GM19468 (cell line): ENCODE measurements around the gene DLGAP1.
A peak's percentile ranks its signal among the peaks of the same experiment; 100 is the strongest.
"Not testable (repeated sequence)": the region's sequence is repeated elsewhere in the genome, so short reads cannot be mapped to it uniquely, and the experiment has no call there.

ENCODE experiments used
- ATAC-seq: cut with Tn5 transposase; IDR thresholded peaks from one replicate; pipeline ENCODE4 v1.9.1; 2021; ENCODE audit warnings: mild to moderate bottlenecking, moderate library complexity, moderate number of reproducible peaks; ENCODE audit not compliant: unreplicated experiment; ENCODE audit errors: extremely low read depth

The DLGAP1 gene

GRCh38 chr18:3479978-3480509, 975.1 kb downstream of the DLGAP1 start:
- no peak for ATAC-seq

- ATAC-seq = no peak
Measured at GRCh38 chr18:3478262-3478978, 976.7 kb downstream of the DLGAP1 start.

- peak; percentile 26 for ATAC-seq
Measured at GRCh38 chr18:3472681-3473544, 982.2 kb downstream of the DLGAP1 start.

GRCh38 chr18:3472121-3472520, 983.0 kb downstream of the DLGAP1 start:
- ATAC-seq = not testable (repeated sequence)

GRCh38 chr18:3471141-3471648, 983.9 kb downstream of the DLGAP1 start:
- ATAC-seq = no peak

- ATAC-seq = no peak
Measured at GRCh38 chr18:3468833-3469232, 986.3 kb downstream of the DLGAP1 start.

GRCh38 chr18:3468066-3468705, 986.9 kb downstream of the DLGAP1 start:
- ATAC-seq = no peak

- no peak for ATAC-seq
Measured at GRCh38 chr18:3466872-3467271, 988.2 kb downstream of the DLGAP1 start.

GRCh38 chr18:3466045-3466444, 989.1 kb downstream of the DLGAP1 start:
- ATAC-seq = no peak

- ATAC-seq = no peak
Measured at GRCh38 chr18:3463051-3463450, 992.1 kb downstream of the DLGAP1 start.

- ATAC-seq = no peak
Measured at GRCh38 chr18:3461704-3462103, 993.4 kb downstream of the DLGAP1 start.

- no peak for ATAC-seq
Measured at GRCh38 chr18:3460823-3461398, 994.2 kb downstream of the DLGAP1 start.

GRCh38 chr18:3458952-3459853, 995.9 kb downstream of the DLGAP1 start:
- no peak for ATAC-seq

- ATAC-seq = no peak
Measured at GRCh38 chr18:3458378-3458777, 996.7 kb downstream of the DLGAP1 start.

- ATAC-seq = no peak
Measured at GRCh38 chr18:3457261-3457724, 997.8 kb downstream of the DLGAP1 start.

GRCh38 chr18:3456686-3457069, 998.4 kb downstream of the DLGAP1 start:
- no peak for ATAC-seq

GRCh38 chr18:3455907-3456685, 999.0 kb downstream of the DLGAP1 start:
- no peak for ATAC-seq

GRCh38 chr18:3455090-3455635, 999.9 kb downstream of the DLGAP1 start:
- no peak for ATAC-seq
